RWPE2 (cell line): ENCODE data around the gene DNASE1L1.
A peak's percentile ranks its signal among the peaks of the same experiment; 100 is the strongest.

Experiments
- ATAC-seq: fragments of 200-7000 bp; cut with Tn5 transposase; 3 replicates; pipeline ENCODE4 v1.9.1; 2021; ENCODE audit warnings: low read depth
- DNase-seq: peaks from one replicate; pipeline ENCODE4 v3.0.0-alpha.2; 2020; ENCODE audit warnings: low spot score
- H3K27ac ChIP-seq: fragments of 450-650 bp; 2 replicates; pipeline ENCODE4 v1.5.1; 2017; ENCODE audit warnings: mild to moderate bottlenecking; ENCODE audit not compliant: poor library complexity, severe bottlenecking
- H3K27me3 ChIP-seq: fragments of 250-450 bp; sonication (Bioruptor Pico); 2 replicates; pipeline ENCODE4 v1.5.1; 2021; ENCODE audit warnings: mild to moderate bottlenecking, moderate library complexity; ENCODE audit not compliant: insufficient read depth, poor library complexity, severe bottlenecking
- H3K36me3 ChIP-seq: fragments of 250-450 bp; sonication (Bioruptor Pico); 2 replicates; pipeline ENCODE4 v1.5.1; 2020; ENCODE audit warnings: low read depth, mild to moderate bottlenecking, moderate library complexity
- H3K4me1 ChIP-seq: fragments of 250-450 bp; sonication (Bioruptor Pico); 2 replicates; pipeline ENCODE4 v1.5.1; 2021; ENCODE audit warnings: mild to moderate bottlenecking, moderate library complexity; ENCODE audit not compliant: insufficient read depth, poor library complexity, severe bottlenecking
- H3K4me3 ChIP-seq: fragments of 250-450 bp; sonication (Bioruptor Pico); 2 replicates; pipeline ENCODE4 v1.5.1; 2021; ENCODE audit warnings: mild to moderate bottlenecking, moderate library complexity; ENCODE audit not compliant: severe bottlenecking
- H3K9me3 ChIP-seq: fragments of 250-450 bp; sonication (Bioruptor Pico); 2 replicates; pipeline ENCODE4 v1.5.1; 2021; ENCODE audit warnings: mild to moderate bottlenecking, moderate library complexity; ENCODE audit not compliant: severe bottlenecking
- TF ChIP-seq, protein P1 (sequence below): fragments of 450-650 bp; IDR thresholded peaks from one replicate; pipeline ENCODE4 v1.5.1; 2017; ENCODE audit warnings: mild to moderate bottlenecking, moderate library complexity; ENCODE audit not compliant: poor library complexity, severe bottlenecking

Gene DNASE1L1

DNA sequence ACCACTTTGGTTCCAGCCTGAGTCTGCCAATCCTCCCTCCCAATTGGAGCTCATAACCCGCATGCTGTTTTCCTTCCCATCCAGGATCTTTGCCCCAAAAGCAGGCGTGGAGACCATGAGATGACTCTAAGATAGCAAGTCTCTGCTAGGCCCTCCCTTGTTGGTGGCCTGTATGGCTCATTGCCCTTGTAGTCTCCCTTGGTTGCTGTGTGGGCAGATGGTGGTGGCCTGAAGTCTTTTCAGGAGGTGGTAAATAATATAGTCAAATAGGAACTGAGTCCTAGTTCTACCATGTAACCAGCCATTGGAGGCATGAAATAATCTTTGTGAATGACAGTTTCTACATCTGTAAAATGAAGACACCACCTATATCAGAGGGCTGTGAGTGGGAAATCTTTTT is 20.7 kb upstream of the DNASE1L1 start:
- no peaks in the 10 kb centered on the region for H3K4me1 ChIP-seq
- ATAC-seq (no peak), DNase-seq (no peak)
- H3K4me3 ChIP-seq = peak overlapping the region; percentile 68
- H3K27me3 ChIP-seq = no peaks in the 10 kb centered on the region
- no peaks in the 10 kb centered on the region for H3K9me3 ChIP-seq
- H3K27ac ChIP-seq = no peak overlapping the region
- no peaks in the 10 kb centered on the region for H3K36me3 ChIP-seq
- TF ChIP-seq, protein P1, sequence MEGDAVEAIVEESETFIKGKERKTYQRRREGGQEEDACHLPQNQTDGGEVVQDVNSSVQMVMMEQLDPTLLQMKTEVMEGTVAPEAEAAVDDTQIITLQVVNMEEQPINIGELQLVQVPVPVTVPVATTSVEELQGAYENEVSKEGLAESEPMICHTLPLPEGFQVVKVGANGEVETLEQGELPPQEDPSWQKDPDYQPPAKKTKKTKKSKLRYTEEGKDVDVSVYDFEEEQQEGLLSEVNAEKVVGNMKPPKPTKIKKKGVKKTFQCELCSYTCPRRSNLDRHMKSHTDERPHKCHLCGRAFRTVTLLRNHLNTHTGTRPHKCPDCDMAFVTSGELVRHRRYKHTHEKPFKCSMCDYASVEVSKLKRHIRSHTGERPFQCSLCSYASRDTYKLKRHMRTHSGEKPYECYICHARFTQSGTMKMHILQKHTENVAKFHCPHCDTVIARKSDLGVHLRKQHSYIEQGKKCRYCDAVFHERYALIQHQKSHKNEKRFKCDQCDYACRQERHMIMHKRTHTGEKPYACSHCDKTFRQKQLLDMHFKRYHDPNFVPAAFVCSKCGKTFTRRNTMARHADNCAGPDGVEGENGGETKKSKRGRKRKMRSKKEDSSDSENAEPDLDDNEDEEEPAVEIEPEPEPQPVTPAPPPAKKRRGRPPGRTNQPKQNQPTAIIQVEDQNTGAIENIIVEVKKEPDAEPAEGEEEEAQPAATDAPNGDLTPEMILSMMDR = no peak

DNA sequence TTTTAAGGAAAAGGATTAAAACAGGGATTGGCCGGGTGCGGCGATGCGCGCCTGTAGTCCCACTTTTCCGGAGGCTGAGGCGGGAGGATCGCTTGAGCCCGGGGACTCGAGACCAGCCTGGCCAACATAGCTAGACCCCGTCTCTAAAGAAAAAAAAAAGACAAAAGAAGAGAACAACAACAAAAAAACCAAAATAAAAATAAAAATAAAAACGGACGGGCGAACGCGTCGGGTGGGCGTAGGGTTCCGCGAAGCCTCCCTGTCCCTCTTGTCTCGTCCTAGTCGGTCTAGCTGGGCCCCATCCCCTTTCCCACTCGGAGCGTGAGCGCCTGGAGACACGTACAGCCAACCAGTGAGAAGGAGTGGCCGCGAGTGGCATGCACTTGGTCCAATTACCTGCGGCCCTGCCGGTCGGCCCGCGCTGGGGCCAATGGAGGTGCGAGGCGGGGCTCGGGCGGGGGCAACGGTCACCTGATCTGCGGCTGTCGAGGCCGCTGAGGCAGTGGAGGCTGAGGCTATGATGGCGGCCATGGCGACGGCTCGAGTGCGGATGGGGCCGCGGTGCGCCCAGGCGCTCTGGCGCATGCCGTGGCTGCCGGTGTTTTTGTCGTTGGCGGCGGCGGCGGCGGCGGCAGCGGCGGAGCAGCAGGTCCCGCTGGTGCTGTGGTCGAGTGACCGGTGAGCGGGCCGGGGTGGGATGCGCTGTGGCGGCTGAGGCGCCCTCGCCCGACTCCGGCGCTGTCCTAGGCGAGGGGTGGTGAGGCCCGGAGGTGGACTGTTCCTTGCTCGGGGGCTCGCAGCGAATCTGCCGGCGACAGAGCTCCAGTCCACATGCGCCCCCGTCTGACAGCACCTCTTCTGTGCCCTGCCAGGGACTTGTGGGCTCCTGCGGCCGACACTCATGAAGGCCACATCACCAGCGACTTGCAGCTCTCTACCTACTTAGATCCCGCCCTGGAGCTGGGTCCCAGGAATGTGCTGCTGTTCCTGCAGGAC is 19.4 kb upstream of the DNASE1L1 start, which contains the start of gene ATP6AP1:
TSS of gene ATP6AP1 (plus strand) at position 502 of the 996 bp plus-strand sequence. CDS start at position 518, 16 bp downstream.
- Histone ChIP-seq H3K4me1 (no peaks in the 10 kb centered on the region), H3K27me3 (no peaks in the 10 kb centered on the region), H3K27ac (peak within 1 kb of the TSS; percentile 24), H3K36me3 (no peaks in the 10 kb centered on the region), H3K9me3 (no peaks in the 10 kb centered on the region), H3K4me3 (peak within 1 kb of the TSS; percentile 68)
- TF ChIP-seq, protein P1 = no peak
- DNase-seq (peak; percentile 89), ATAC-seq (peak; percentile 100)

DNA sequence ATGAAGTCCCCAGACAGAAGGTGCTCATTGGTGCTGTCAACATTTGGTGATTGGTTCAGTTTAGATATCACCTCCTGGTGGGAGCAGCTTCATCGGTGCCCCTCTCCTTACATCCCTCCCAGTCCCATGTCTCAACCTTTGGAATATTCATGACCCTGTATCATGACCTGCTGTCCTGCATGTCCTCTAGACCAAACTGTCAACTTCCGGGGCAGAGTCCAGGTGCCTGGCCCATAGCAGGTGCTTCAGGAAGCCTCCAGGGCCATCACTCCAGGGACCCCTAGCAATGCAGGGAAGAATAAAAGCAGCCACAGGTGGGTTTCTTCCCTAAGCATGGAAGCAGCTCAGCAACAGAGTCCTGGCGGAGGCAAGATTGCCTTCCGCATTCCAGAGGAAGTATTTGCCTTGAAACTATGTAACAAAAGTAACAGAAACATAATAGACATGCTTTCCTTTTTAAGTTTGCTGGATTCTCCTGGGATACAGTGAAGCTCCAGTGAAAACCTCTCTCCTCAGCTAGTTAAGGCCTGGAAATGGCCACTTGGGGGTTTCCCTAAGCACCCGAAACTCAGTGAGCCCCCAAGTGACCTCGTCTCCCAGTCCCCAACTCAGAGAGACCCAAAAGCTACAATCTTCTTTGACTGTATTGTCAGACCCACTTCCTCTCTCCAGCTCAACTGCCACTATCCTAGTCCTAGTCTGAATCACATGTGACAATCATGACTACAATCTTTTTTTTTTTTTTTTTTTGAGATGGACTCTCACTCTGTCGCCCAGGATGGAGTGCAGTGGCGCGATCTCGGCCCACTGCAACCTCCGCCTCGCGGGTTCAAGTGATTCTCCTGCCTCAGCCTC is 18.1 kb upstream of the DNASE1L1 start:
- H3K9me3 ChIP-seq = no peaks in the 10 kb centered on the region
- no peak for ATAC-seq
- DNase-seq = no peak
- no peaks in the 10 kb centered on the region for H3K27me3 ChIP-seq
- H3K36me3 ChIP-seq = no peaks in the 10 kb centered on the region
- TF ChIP-seq, protein P1 = no peak
- H3K27ac ChIP-seq = no peak overlapping the region
- H3K4me1 ChIP-seq = no peaks in the 10 kb centered on the region
- no peak overlapping the region for H3K4me3 ChIP-seq

DNA sequence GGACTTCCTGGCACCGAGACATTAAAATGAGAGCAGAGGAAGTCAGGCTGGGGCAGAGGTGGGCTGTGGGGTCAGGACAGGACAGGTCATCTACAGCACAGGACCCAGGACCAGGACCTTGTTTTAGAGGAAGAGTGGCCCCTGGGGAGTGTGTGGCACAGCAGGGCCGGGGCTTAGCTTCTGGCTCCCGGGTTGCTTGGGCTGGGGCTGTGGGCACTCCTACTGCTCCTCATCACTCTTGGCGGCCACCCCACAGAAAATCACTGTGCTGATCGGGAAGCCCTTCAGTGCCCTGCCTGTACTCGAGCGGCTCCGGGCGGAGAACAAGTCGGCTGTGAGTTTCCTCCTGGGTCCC is 11.3 kb upstream of the DNASE1L1 start:
- Histone ChIP-seq H3K4me1 (no peaks in the 10 kb centered on the region), H3K4me3 (no peak overlapping the region), H3K27me3 (no peaks in the 10 kb centered on the region), H3K36me3 (no peaks in the 10 kb centered on the region), H3K9me3 (no peaks in the 10 kb centered on the region), H3K27ac (no peak overlapping the region)
- TF ChIP-seq, protein P1 = no peak
- DNase-seq (no peak), ATAC-seq (no peak)
